Mucosa of rectum (tissue), 2 donors: ENCODE results near the gene MRPL30.

Source experiments
- H3K27ac ChIP-seq, 2 donors: one replicate each; pipeline ENCODE4 v1.7.0; 2013; ENCODE audit warnings: inconsistent platforms in 2 of 2, low read depth in 2 of 2, low read length in 2 of 2
- H3K27me3 ChIP-seq, 2 donors: one replicate each; pipeline ENCODE4 v1.7.0; 2013; ENCODE audit warnings: low read length in 2 of 2; ENCODE audit not compliant: control insufficient read depth in 2 of 2, insufficient read depth in 2 of 2
- H3K36me3 ChIP-seq, 2 donors: one replicate each; pipeline ENCODE4 v1.7.0; 2013; ENCODE audit warnings: low read length in 2 of 2; ENCODE audit not compliant: control insufficient read depth in 2 of 2, insufficient read depth in 2 of 2
- H3K4me1 ChIP-seq, 2 donors: one replicate each; pipeline ENCODE4 v1.7.0; 2013; ENCODE audit warnings: low read length in 2 of 2, mild to moderate bottlenecking in 1 of 2; ENCODE audit not compliant: control insufficient read depth in 2 of 2, insufficient read depth in 2 of 2
- H3K4me3 ChIP-seq, 2 donors: one replicate each; pipeline ENCODE4 v1.7.0; 2013; ENCODE audit warnings: low read length in 2 of 2
- H3K9ac ChIP-seq, 2 donors: one replicate each; pipeline ENCODE4 v1.7.0; 2013; ENCODE audit warnings: low read length in 2 of 2, low read depth in 1 of 2, mild to moderate bottlenecking in 1 of 2
- H3K9me3 ChIP-seq, 2 donors: one replicate each; pipeline ENCODE4 v1.7.0; 2013; ENCODE audit warnings: low read length in 2 of 2; ENCODE audit not compliant: control insufficient read depth in 2 of 2
- donor health status: healthy.
- donor health status: Normal muscosa, but diverticular disease.

Gene MRPL30

DNA sequence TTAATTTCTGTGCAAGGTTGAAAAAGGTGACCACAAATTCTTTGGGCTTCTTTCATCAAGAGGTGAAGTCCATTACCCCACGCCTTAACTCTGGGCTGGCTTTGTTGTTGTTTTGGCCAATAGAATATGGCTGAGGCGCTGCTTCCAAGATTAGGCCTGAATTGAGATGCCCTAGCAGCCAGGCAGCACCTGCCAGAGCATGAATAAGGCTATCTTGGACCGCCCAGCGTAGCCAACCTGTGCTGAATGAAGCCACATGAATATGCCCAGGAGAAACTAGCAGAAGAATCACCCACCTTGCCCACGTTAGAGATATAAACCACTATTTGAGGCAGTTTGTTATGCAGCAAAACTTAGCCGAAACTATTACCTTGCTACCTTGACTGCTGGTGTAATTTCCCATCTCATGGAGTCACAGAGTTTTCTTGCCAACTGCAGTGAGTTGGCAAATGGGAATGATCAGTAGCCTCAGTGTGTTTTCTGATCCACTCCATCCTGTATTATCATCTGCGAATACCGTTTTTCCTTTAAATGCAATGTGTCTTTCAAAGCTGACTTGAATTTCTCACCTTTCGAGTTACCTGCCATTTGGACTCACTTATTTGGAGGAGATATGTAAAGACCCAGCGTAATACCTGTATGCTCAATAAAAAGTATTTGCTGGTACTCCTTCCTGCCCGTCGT is 26.9 kb upstream of the MRPL30 start:
- peaks cover 0 to 4% of the 10 kb centered on the region in 2 donors for H3K36me3 ChIP-seq
- no peaks in the 10 kb centered on the region for H3K27me3 ChIP-seq
- peak overlapping the region; percentile 78 to 84 for H3K9ac ChIP-seq
- peaks cover 11 to 12% of the 10 kb centered on the region in 2 donors for H3K4me1 ChIP-seq
- peak overlapping the region; percentile 90 for H3K27ac ChIP-seq
- peak overlapping the region; percentile 81 to 97 for H3K4me3 ChIP-seq
- H3K9me3 ChIP-seq: no peaks in the 10 kb centered on the region

DNA sequence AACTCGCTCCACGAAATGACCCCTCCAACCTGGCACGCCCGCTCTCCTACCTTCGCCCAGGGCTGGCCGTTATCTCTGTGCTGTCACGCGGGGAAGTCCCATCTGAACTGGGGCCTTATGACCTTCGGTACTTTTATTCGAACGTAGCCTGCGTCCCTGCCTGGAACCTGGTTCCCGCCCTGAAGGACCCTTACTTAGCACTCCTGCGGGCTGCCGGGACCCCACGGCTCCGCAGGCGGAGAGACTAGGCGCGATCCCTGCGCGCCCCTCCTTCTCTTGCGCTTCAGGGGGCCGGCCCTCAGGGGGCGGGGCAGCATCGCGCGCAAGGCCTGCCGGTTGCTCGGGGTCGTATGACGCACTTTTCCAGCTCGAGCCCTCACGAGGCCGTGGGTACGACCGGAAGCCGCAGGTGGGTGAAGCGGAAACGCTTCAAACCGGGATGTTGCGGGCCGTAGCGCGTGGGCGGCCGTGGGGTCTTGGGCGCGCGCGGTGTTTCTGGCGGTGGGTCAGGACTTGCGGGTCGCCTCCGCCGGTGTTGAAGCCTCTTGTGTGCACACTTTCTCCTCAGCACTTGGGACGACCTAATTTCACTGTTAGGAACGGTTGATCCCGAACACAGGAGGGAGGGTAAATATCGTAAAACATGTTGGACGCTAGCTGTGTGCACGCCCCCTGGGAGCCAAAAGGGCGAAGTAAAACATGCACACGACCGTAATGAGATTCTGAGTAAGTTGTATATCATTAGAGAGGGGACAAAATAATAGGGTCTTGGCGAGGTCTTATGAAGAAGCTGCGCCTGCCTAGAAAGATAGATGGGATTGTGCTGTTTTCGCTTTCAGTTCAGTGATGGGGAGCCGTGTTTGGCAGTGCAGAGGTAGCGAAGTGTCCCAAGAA is 26.1 kb upstream of the MRPL30 start, which contains the start of the genes LIPT1 and TSGA10:
LIPT1 (plus strand) TSS at position 325 of the 894 bp plus-strand sequence. CDS start 6,991 bp downstream, outside the sequence.
TSGA10 (minus strand) TSS at position 300 of the 894 bp plus-strand sequence. CDS start 45,503 bp downstream, outside the sequence.
- Histone ChIP-seq H3K4me1 (peaks cover 11 to 12% of the 10 kb centered on the region in 2 donors), H3K36me3 (peaks cover 0 to 6% of the 10 kb centered on the region in 2 donors), H3K9me3 (no peaks in the 10 kb centered on the region), H3K27ac (peak within 1 kb of the TSS; percentile 90), H3K9ac (peak within 1 kb of the TSS; percentile 78 to 84), H3K27me3 (no peaks in the 10 kb centered on the region), H3K4me3 (peak within 1 kb of the TSS; percentile 81 to 97)

DNA sequence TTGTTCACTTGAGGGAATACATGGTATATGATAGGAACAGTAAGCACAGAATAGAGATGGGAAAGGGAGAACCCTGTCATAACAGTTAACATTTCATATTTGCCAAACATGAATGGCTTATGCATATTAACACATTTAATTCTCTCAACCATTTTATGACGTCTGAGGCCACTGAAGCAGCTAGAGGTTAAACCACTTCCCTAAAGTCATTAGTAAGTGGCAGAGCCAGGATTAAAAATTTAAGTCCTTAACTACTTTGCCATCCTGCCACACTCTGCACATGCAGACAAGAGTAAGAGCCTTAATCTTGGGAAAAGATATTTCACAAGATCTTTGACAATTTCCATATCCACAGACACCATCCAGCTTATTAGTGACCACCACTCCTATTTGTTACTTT is 24.1 kb upstream of the MRPL30 start:
- Histone ChIP-seq H3K9me3 (no peaks in the 10 kb centered on the region), H3K4me1 (peaks cover 11 to 12% of the 10 kb centered on the region in 2 donors), H3K4me3 (no peak overlapping the region), H3K27me3 (no peaks in the 10 kb centered on the region), H3K36me3 (peaks cover 0 to 6% of the 10 kb centered on the region in 2 donors), H3K9ac (no peak overlapping the region), H3K27ac (no peak overlapping the region)

DNA sequence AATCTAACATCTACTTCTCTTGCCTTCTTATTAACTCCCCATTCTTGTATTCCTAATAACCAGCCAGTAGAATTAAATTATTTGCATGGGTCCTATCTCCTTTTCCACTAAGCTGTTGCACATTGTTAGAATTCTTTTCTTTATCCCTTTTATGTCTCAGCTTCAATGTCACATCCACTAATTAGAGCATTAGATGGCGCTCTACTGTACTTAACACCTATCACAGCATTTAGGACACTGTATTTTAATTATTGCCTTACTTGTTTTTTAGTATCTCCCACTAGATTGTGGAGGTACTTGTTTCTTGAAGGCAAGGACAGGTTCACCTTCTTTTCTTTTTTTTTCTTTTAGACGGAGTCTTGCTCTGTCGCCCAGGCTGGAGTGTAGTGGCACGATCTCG is 22.4 kb upstream of the MRPL30 start:
- H3K27me3 ChIP-seq: no peaks in the 10 kb centered on the region

DNA sequence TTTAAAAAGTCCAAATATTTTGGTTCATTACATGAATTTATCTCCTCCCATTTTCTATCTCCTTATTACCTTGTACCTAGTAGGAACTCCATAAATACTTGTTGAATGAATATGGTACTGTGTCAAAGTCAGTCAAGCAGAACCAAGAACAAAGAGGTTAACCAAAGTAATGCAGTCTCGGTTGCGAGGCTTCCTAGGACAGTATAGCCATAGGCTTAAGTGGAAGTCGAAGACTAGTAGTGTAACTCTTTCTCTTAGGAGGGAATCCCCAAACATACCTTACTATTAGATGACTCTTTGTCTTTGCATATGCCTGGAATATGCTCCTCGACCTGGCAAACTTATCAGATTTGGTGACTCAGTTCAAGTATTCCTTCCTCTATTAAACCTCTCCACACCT is 21.4 kb upstream of the MRPL30 start:
- Histone ChIP-seq H3K27ac (no peak overlapping the region), H3K9ac (no peak overlapping the region), H3K27me3 (no peaks in the 10 kb centered on the region), H3K4me1 (peaks cover 5 to 7% of the 10 kb centered on the region in 2 donors), H3K36me3 (peaks cover 0 to 6% of the 10 kb centered on the region in 2 donors), H3K9me3 (no peaks in the 10 kb centered on the region), H3K4me3 (no peak overlapping the region)

More for the DNA sequence above, 22.4 kb upstream of the MRPL30 start:
- peaks cover 0 to 6% of the 10 kb centered on the region in 2 donors for H3K36me3 ChIP-seq
- H3K4me3 ChIP-seq: no peak overlapping the region
- peaks cover 11 to 12% of the 10 kb centered on the region in 2 donors for H3K4me1 ChIP-seq
- H3K9ac ChIP-seq: no peak overlapping the region
- H3K27ac ChIP-seq: no peak overlapping the region
- H3K9me3 ChIP-seq: no peaks in the 10 kb centered on the region

DNA sequence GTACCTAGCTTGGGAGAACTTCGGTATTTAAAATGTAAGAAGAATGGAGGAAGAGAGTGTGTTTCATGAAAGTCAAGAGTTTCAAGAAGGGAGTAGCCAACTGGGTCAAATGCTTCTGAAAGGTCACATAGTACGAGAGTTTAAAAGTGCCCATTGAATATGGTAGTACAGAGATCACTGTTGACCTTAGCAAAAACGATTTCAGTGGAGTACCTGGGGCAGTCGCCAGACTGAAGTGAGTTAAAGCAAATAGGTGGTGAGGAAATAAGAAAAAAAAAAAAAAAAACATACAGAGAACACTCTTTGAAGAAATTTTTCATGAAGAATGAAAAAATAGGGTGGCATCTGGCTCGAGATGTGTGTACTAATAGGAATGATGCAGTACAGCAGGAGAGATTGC is 14.8 kb upstream of the MRPL30 start:
- no peaks in the 10 kb centered on the region for H3K9me3 ChIP-seq

DNA sequence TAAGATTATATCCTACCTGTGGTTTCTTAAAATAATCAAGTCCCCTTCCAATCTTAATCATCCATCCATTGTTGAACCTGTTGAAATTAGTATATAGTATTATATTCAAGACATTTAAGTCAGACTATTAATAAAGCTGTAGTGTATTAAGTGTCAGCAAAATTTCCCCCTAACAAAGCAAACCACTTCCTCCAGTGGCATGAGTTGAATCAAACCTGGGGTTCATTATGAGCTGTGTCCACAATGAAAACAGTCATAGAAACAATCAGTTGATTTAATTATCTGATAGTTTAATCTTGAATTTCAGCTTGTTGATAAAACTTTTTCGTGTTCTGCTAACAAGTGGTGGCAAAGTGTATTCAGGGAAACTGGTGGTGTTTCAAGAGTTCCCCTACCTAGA is 11.4 kb upstream of the MRPL30 start:
- peaks cover 40 to 41% of the 10 kb centered on the region in 2 donors for H3K36me3 ChIP-seq
- H3K27me3 ChIP-seq: no peaks in the 10 kb centered on the region

More for the DNA sequence above, 14.8 kb upstream of the MRPL30 start:
- H3K27me3 ChIP-seq: no peaks in the 10 kb centered on the region
- no peak overlapping the region for H3K4me3 ChIP-seq
- no peak overlapping the region for H3K27ac ChIP-seq
- no peak overlapping the region for H3K9ac ChIP-seq
- H3K36me3 ChIP-seq: peaks cover 24 to 29% of the 10 kb centered on the region in 2 donors
- H3K4me1 ChIP-seq: no peaks in the 10 kb centered on the region

DNA sequence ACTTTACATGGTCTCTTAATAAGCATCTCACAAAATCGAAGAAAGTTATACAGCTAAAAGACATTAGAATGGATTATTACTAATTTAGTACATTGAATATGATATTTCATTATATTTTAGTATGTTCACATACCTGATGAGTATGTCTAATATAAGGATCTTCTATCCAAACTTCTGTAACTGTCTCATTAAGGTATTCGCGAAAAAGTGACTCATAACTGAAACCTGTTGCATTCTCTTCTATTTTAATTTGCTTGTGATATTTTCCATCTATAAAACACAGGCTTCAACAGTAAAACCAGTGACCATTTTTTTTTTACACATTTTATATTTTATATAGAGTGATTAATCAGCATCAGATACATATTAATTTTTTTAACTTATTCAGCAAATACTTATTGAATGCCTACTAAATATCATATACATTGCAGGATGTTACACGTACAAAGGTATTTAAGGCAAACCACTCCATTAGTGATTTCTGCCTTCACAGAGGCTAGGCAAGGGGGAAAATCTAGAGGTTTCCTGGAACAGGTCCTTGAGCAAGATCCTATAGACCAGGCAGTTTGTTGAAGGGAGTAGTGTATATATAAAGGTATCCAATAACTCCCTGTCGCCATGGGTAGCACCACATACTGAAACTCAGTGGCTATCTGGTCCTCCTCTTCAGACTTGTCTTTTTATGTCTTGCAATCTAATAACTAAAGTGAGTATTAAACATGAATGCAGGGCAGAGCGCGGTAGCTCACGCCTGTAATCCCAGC is 9.4 kb upstream of the MRPL30 start:
- H3K9me3 ChIP-seq: no peaks in the 10 kb centered on the region
- H3K27ac ChIP-seq: no peak overlapping the region
- no peaks in the 10 kb centered on the region for H3K27me3 ChIP-seq
- H3K9ac ChIP-seq: no peak overlapping the region
- peaks cover 38 to 41% of the 10 kb centered on the region in 2 donors for H3K36me3 ChIP-seq
- no peaks in the 10 kb centered on the region for H3K4me1 ChIP-seq
- H3K4me3 ChIP-seq: no peak overlapping the region

More for the DNA sequence above, 11.4 kb upstream of the MRPL30 start:
- Histone ChIP-seq H3K4me3 (no peak overlapping the region), H3K27ac (no peak overlapping the region), H3K4me1 (no peaks in the 10 kb centered on the region), H3K9ac (no peak overlapping the region), H3K9me3 (no peaks in the 10 kb centered on the region)

DNA sequence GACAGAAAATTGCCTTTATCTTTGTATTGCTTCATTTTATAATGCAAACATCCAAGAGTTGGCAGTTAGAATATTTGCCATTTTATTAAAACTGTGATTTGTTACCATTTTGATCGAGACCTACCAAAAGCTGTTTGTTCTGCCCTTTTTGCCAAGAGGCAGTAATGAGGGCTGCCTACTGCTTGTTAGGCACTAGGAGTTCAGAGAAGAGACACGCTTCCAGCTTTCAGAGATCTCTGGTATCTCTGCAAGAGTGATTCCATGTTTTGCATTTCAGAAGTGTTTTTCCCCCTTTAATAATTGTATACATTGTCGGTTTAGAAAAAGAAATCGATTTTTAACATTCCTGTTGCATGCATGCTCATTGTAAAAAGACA is 628 bp downstream of the MRPL30 start:
- peaks cover 7 to 9% of the 10 kb centered on the region in 2 donors for H3K4me1 ChIP-seq
- H3K4me3 ChIP-seq: peak overlapping the region; percentile 92 to 98
- no peaks in the 10 kb centered on the region for H3K27me3 ChIP-seq
- H3K36me3 ChIP-seq: no peaks in the 10 kb centered on the region
- H3K9me3 ChIP-seq: no peaks in the 10 kb centered on the region
- no peak overlapping the region for H3K27ac ChIP-seq
- H3K9ac ChIP-seq: peak overlapping the region; percentile 82 to 90
